Measurements from ENCODE around the gene RPRML. TPM values are rescaled to one million over a fixed set of nuclear protein-coding genes. Genes with fewer than 3 reads are reported as not detected.
A peak's percentile ranks its signal among the peaks of the same experiment; 100 is the strongest.
"Not testable (repeated sequence)": the region's sequence is repeated elsewhere in the genome, so short reads cannot be mapped to it uniquely, and the experiment has no call there.

The RPRML gene
- polyA plus RNA-seq, 2 of the 4 experiments (the other 2 are of a cell fraction): 0.10 TPM

DNA sequence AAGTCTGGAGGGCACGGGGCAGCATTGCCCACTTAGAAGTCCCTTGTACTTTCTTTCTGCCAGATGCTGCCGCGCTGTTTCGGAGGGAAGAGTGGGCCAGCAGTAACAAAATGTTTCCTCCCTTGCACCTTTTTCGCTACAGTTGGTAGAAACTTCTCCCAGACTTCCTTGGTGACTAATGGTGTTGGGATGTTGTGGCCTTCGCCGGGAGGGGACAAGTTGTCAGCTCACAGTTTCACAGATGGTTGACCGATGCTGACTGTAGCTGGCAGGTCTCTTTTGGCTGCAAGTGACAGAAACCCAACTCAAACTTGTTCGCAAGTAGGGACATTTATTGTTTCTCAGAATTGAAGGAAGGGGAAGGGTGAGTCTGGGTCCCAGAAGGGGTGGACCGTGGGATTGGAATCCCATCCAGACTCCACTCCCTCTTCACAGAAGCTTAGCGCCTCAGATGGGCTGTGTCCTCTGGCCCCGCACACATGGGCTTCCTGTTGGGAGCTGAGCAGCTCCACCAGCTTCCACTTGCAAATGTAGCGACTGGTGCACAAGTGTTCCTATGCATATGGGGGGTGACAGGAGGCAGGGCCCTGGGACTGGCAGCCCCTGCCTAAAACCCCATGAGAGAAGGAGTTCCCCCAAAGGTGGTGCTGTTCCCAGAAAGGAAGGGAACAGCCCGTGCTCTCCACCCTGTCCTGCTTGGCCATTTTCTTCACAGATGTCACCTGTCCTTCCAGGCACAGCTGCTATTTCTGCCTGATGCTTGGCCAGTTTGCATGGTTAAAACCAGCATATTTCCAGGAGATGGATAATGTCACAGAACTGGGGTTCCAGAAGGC, 30.9 kb upstream of the RPRML start:
- H3K9me3 ChIP-seq: no peaks in the 10 kb centered on the region
- ChIA-PET POLR2A (no interaction called here), CTCF (interaction anchor here (0.6 to 1.4 kb wide), 5 partner anchors 15 to 1020 kb away, joined by 3 to 10 read pairs (median 3); no protein-coding TSS in a partner anchor)
- no peak for FAIRE-seq
- H3K27ac ChIP-seq: no peak overlapping the region
- WGBS (ENCODE audit: missing lambda C conversion rate): 83% methylated on average over 14 of the region's 14 CpGs
- DNase-seq (ENCODE audit: low read depth in 1 of 2, low spot score in 1 of 2): no peak
- ATAC-seq: peak in 1 of 2 experiments; percentile 30; a peak in 1 of 6 replicates
- H3K4me3 ChIP-seq: no peak overlapping the region
- no peaks in the 10 kb centered on the region for H3K4me1 ChIP-seq
- TF ChIP-seq, protein P1, sequence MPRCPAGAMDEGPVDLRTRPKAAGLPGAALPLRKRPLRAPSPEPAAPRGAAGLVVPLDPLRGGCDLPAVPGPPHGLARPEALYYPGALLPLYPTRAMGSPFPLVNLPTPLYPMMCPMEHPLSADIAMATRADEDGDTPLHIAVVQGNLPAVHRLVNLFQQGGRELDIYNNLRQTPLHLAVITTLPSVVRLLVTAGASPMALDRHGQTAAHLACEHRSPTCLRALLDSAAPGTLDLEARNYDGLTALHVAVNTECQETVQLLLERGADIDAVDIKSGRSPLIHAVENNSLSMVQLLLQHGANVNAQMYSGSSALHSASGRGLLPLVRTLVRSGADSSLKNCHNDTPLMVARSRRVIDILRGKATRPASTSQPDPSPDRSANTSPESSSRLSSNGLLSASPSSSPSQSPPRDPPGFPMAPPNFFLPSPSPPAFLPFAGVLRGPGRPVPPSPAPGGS (IDR thresholded peaks at IDR 0.05): no peak
- TF ChIP-seq ZSCAN20 (CRISPR knock-in tag; IDR thresholded peaks at IDR 0.05): no peak
- no peak for TF ChIP-seq RNF2 (IDR thresholded peaks at IDR 0.05; ENCODE audit: borderline replicate concordance, low read depth)
- TF ChIP-seq, protein P2, sequence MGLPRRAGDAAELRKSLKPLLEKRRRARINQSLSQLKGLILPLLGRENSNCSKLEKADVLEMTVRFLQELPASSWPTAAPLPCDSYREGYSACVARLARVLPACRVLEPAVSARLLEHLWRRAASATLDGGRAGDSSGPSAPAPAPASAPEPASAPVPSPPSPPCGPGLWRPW (IDR thresholded peaks at IDR 0.05): no peak
- TF ChIP-seq RFX5 (IDR thresholded peaks at IDR 0.05): no peak
- no peak for TF ChIP-seq JUN (IDR thresholded peaks at IDR 0.05)
- no peak for TF ChIP-seq POLR2A (IDR thresholded peaks at IDR 0.05; ENCODE audit: low read length)
- TF ChIP-seq, protein P3, sequence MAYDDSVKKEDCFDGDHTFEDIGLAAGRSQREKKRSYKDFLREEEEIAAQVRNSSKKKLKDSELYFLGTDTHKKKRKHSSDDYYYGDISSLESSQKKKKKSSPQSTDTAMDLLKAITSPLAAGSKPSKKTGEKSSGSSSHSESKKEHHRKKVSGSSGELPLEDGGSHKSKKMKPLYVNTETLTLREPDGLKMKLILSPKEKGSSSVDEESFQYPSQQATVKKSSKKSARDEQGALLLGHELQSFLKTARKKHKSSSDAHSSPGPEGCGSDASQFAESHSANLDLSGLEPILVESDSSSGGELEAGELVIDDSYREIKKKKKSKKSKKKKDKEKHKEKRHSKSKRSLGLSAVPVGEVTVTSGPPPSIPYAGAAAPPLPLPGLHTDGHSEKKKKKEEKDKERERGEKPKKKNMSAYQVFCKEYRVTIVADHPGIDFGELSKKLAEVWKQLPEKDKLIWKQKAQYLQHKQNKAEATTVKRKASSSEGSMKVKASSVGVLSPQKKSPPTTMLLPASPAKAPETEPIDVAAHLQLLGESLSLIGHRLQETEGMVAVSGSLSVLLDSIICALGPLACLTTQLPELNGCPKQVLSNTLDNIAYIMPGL (CRISPR knock-in tag; IDR thresholded peaks at IDR 0.05; ENCODE audit: borderline replicate concordance): no peak
- no peak for TF ChIP-seq CHD4 (IDR thresholded peaks at IDR 0.05; ENCODE audit: borderline replicate concordance)
- TF ChIP-seq FOSL2 (IDR thresholded peaks at IDR 0.05): no peak
- no peak for TF ChIP-seq FOSL2 (CRISPR knock-in tag; IDR thresholded peaks at IDR 0.05)
- no peak for TF ChIP-seq FOSB (CRISPR knock-in tag; IDR thresholded peaks at IDR 0.05)
- no peak for TF ChIP-seq ZNF302 (CRISPR knock-in tag; IDR thresholded peaks at IDR 0.05)
- no peak for TF ChIP-seq HOXA7 (CRISPR knock-in tag; IDR thresholded peaks at IDR 0.05)
- TF ChIP-seq EHF (CRISPR knock-in tag; IDR thresholded peaks at IDR 0.05): no peak
- no peak for TF ChIP-seq CHD2 (IDR thresholded peaks at IDR 0.05; ENCODE audit: low read length, partially characterized antibody)
- TF ChIP-seq POLR2AphosphoS2 (conservative IDR thresholded peaks at IDR 0.05; ENCODE audit: low read length): no peak
- TF ChIP-seq SREBF2 (IDR thresholded peaks at IDR 0.05): no peak
- H3K4me2 ChIP-seq: no peak overlapping the region

DNA sequence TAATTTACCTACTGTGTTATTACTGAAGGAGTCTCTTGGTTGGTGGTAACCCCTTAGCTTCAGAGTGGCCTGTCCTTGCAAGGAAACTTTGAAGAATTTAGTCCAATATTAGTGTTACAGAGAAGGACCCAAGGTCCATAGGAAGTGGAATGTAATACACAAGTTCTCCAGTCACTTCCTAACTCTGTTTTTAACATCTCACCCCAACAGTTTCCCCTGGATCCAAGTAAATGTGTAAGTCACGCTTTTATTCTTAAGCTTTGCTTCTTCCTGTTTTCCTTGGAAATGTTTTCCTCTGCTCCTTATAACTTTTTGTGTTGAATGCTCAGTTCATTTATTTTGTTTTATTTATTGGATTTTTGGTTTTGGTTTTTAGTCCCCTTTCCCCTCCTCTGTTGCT, 25.9 kb upstream of the RPRML start:
- Histone ChIP-seq H3K9me3 (no peaks in the 10 kb centered on the region), H3K4me3 (no peak overlapping the region), H3K27ac (no peak overlapping the region), H3K4me2 (no peak overlapping the region), H3K4me1 (no peaks in the 10 kb centered on the region)
- WGBS (ENCODE audit: missing lambda C conversion rate): 93% methylated on average over 1 of the region's 1 CpG
- CTCF ChIA-PET: interaction anchor here (1.2 to 8.4 kb wide), 4 partner anchors 10 to 163 kb away, joined by 3 to 90 read pairs (median 3); no protein-coding TSS in a partner anchor
- POLR2A ChIA-PET: no interaction called here
- FAIRE-seq (peak; percentile 77), DNase-seq (ENCODE audit: low read depth in 1 of 2, low spot score in 1 of 2) (no peak), ATAC-seq (no peak)
- TF ChIP-seq, protein P4, sequence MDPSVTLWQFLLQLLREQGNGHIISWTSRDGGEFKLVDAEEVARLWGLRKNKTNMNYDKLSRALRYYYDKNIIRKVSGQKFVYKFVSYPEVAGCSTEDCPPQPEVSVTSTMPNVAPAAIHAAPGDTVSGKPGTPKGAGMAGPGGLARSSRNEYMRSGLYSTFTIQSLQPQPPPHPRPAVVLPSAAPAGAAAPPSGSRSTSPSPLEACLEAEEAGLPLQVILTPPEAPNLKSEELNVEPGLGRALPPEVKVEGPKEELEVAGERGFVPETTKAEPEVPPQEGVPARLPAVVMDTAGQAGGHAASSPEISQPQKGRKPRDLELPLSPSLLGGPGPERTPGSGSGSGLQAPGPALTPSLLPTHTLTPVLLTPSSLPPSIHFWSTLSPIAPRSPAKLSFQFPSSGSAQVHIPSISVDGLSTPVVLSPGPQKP (IDR thresholded peaks at IDR 0.05; ENCODE audit: low read depth, low read length): no peak
- TF ChIP-seq CEBPB (IDR thresholded peaks at IDR 0.05) (no peak), TP53 (CRISPR knock-in tag; IDR thresholded peaks at IDR 0.05) (no peak), GATA3 (IDR thresholded peaks at IDR 0.05; ENCODE audit: borderline replicate concordance) (no peak), ZC3H11A (IDR thresholded peaks at IDR 0.05) (no peak), CHD2 (IDR thresholded peaks at IDR 0.05; ENCODE audit: low read length, partially characterized antibody) (no peak), ZNF302 (CRISPR knock-in tag; IDR thresholded peaks at IDR 0.05) (no peak), NFE2L2 (conservative IDR thresholded peaks at IDR 0.05; ENCODE audit: low read length) (no peak), KDM1A (IDR thresholded peaks at IDR 0.05; ENCODE audit: low read depth) (no peak), CHD4 (IDR thresholded peaks at IDR 0.05; ENCODE audit: borderline replicate concordance) (no peak), FOXS1 (CRISPR knock-in tag; IDR thresholded peaks at IDR 0.05) (no peak), CBX8 (IDR thresholded peaks at IDR 0.05) (no peak), HEYL (CRISPR knock-in tag; IDR thresholded peaks at IDR 0.05) (no peak), CBX2 (IDR thresholded peaks at IDR 0.05; ENCODE audit: borderline replicate concordance, low read depth) (no peak), NPAS2 (CRISPR knock-in tag; IDR thresholded peaks at IDR 0.05; ENCODE audit: borderline replicate concordance) (no peak)
- TF ChIP-seq, protein P5, sequence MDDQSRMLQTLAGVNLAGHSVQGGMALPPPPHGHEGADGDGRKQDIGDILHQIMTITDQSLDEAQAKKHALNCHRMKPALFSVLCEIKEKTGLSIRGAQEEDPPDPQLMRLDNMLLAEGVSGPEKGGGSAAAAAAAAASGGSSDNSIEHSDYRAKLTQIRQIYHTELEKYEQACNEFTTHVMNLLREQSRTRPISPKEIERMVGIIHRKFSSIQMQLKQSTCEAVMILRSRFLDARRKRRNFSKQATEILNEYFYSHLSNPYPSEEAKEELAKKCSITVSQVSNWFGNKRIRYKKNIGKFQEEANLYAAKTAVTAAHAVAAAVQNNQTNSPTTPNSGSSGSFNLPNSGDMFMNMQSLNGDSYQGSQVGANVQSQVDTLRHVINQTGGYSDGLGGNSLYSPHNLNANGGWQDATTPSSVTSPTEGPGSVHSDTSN (IDR thresholded peaks at IDR 0.05): no peak

DNA sequence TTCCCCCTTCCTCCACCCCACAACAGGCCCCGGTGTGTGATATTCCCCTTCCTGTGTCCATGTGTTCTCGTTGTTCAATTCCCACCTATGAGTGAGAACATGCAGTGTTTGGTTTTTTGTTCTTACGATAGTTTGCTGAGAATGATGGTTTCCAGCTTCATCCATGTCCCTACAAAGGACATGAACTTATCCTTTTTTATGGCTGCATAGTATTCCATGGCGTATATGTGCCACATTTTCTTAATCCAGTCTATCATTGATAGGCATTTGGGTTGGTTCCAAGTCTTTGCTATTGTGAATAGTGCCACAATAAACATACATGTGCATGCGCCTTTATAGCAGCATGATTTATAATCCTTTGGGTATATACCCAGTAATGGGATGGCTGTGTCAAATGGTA, 24.8 kb upstream of the RPRML start:
- H3K4me1 ChIP-seq; H3K4me2 ChIP-seq; POLR2A ChIA-PET; H3K4me3 ChIP-seq; FAIRE-seq; DNase-seq (ENCODE audit: low read depth in 1 of 2, low spot score in 1 of 2); H3K9me3 ChIP-seq; ATAC-seq; H3K27ac ChIP-seq: not testable (repeated sequence)
- WGBS (ENCODE audit: missing lambda C conversion rate): 59% methylated on average over 5 of the region's 5 CpGs
- CTCF ChIA-PET: interaction anchor here (1.3 to 8.4 kb wide), 2 partner anchors 61 to 168 kb away, joined by 4 to 90 read pairs; no protein-coding TSS in a partner anchor

Data from A549 (cell line).